ENCODE data around the gene TMEM222.

Gene TMEM222

DNA sequence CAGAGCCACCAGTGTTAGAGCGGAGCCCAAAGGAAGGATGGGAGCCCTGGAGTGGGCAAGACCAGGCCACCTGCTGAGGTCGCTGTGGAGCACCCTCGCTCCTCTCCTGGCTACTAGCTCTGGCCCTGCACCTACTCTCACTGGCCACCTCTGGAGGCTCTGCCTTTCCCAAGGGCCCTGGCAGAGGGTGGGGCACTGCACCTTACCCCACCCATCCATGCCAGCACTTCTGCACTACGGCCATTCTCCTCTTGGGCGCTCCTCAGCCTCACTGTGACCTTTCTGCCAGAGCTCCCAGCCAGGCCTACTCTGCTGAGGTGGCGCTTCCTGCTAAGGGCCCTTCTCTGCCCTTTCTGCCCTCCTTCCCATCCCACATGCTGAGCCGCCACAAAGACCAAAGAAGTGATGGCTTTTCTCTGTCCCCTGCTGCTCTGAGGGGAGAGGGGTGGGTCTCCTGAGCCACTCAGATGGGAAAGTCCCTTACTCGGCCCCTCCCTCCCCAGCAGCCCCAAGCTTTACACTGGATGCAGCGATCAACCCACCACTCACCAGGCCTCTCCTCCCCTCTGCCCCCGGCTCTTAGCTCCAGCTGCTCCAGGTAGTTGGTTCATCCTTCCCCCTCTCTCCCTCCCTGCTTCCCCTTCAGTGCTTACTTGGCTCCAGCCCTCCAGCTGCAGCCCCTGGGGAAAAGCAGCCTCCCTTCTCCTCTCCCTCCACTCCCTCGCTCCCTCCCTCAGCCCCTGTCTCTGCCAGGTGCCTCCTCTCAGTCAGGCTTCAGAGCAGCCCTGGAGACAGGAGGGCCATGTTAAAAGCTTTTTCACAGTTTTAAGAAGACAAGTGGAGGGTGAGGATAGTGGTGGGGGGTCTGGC, 14.8 kb upstream of the TMEM222 start:
- no peak for DNase-seq

- no peak for DNase-seq
Observed at GRCh38 chr1:27307874-27308598, 13.9 kb upstream of the TMEM222 start.

GRCh38 chr1:27314169-27314568, 7.8 kb upstream of the TMEM222 start:
- no peak for DNase-seq

DNA sequence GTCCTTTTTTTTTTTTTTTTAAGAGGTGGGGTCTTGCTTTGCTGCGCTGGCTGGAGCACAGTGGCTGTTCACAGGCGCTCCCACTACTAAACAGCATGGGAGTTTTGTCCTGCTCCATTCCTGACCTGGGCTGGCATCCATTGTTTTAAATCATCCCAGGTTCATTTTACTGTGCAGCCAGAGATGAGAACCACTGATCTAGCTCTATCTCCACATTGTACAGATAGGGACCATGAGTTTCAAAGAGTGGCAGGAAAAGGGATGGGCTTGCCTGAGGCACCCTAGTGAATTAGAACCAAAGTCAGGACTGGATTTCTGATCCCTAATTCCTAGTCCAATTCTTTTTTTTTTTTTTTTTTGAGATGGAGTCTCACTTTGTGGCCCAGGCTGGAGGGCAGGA, 7.2 kb upstream of the TMEM222 start:
- no peak for DNase-seq

- DNase-seq: no peak
Observed at GRCh38 chr1:27316860-27317259, 5.1 kb upstream of the TMEM222 start.

- no peak for DNase-seq
Observed at GRCh38 chr1:27318136-27318535, 3.8 kb upstream of the TMEM222 start.

DNA sequence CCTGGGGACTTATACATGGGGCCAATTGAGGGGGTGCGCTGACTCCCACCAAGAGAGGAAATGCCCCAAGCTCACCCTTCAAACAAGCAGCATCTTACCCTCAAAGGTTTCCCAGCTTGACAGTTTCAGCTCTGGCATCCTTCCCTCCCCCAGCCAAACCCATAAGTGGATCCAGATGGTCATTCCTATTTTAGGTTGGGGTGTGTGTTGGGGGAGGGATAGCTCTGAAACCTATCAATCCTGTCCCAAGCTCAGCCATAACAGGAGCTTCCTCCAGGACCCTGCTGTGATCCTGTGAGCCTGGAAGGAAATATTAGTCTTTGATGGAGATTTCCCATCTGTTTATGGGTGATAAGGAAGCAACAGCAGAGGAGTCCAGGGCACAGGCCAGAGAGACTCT, 3.4 kb upstream of the TMEM222 start:
- no peak for DNase-seq

GRCh38 chr1:27322569-27323240, 742 bp downstream of the TMEM222 start:
- no peak for DNase-seq

GRCh38 chr1:27325286-27325685, 3.3 kb downstream of the TMEM222 start:
- no peak for DNase-seq

GRCh38 chr1:27327964-27328363, 6.0 kb downstream of the TMEM222 start:
- no peak for DNase-seq

- no peak for DNase-seq
Observed at GRCh38 chr1:27330786-27331185, 8.8 kb downstream of the TMEM222 start.

DNA sequence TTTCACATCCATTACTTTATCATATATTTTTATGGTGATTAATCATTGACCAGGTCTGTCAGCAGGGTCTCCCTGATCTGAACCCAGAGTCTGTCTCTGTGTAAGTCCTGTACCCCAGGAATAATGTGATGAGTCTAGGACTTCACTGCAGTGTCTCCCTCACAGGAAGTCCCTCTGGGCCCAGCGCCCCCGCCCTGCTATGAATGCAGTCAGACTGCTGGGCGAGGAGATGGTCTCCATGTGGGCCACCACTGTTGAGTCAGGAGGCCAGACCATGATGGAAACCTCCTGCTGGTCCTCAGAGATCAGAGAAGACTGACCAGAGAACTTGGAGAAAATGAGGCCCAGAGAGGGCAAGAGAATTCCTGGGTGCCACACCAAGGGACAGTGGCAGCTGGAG, 9.5 kb downstream of the TMEM222 start:
- no peak for DNase-seq

DNA sequence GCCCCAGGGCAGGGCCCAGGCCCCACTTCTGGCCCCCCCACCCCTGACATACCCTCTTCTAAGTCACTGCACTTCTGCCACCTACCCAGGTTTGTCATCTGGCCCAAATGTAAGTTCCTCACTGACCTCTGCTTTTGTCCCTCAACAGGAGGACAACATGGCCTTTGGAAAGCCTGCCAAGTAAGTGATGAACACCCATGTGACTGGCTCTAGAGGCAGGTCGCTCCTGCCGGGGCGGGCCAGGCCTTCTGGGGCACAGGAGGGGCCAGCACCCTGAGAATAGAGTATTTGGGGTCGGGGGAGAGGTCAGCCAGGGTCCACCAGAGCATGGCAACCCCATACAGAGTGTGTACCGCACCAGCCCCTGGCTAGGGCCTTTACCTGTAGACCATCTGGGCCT, 10.0 kb downstream of the TMEM222 start:
- DNase-seq: no peak

GRCh38 chr1:27332536-27333281, 10.7 kb downstream of the TMEM222 start:
- peak; percentile 43 to 52 for DNase-seq

GRCh38 chr1:27333717-27334279, 11.8 kb downstream of the TMEM222 start:
- no peak for DNase-seq

- no peak for DNase-seq
Observed at GRCh38 chr1:27335506-27336422, 13.8 kb downstream of the TMEM222 start.

GRCh38 chr1:27336756-27337155, 14.8 kb downstream of the TMEM222 start:
- no peak for DNase-seq

DNA sequence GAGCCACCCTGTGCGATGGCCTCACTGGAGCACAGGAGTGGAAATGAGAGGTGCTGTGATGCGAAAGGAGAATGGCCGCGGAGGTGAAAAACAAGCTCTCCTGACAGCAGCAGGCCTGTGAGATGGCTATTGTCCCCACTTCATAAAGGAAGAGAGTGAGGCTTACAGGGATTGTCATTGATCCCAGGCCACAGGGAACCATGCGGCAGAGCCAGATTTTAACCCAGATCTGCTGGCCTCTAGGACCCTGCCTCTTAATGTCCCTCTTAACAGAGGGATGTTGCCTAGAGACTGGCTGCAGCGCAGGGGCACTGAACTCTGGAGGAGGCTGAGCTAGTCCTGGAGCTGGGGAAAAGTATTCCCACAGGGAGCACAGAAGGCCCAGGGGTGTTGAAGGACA, 16.8 kb downstream of the TMEM222 start:
- DNase-seq: no peak

DNA sequence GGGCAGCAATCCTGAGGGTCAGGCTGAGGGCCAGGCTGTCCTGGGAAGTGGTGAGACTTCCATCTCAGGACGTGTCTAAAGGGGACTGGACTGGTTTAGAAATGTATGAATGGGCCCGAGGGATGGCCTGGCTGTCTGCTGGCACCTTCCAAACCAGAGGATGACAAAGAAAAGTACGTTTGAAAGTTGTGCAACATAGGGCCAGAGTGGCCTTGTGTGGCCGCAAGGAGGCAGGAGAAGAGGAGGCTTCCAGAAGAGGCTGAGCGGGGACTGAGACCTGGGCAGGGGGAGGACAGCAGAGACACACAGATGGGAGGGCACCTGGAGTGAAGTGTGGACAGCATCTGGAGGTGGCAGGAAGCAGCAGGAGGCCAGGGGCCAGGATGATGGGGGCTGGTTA, 17.2 kb downstream of the TMEM222 start:
- no peak for DNase-seq

DNA sequence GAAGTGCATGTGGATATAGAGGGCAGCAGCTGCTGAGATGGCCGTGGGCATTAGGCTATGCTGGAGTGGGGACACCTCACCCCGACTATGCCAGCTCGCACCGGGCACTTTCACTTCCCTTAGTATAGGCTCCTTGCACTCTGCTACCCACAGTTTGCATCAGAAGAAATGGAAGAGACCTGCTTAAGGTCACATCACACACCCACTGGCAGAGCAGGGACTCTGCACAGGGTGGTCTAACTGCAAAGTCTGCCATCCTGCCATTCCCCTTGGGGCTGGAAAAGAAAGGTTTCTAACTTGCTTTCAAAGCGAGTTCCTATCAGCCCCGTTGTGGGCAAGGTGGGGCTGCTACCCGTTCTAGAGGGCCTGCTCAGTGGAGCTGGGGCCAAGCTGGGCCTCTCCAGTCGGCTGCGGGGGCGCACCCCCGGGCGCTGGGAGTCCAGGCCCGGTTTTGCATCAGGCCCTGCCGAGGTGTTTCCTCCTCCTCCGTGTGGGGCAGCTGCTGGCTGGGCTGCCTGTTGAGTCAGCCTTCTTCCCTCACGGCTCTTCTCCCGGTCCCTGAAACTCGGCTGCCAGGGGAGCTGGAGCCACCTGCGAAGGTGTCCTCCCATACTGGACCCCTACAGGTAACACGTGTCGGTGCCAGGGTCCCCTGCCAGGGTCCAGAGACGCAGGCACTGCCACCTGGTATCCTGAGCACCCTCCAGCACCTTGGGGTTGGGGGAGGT, 19.7 kb downstream of the TMEM222 start, which contains the start of gene SYTL1:
TSS of gene SYTL1 (plus strand) at position 498 of the 728 bp plus-strand sequence. CDS start 3,313 bp downstream, outside the sequence.
- DNase-seq: peak; percentile 49 to 53

GRCh38 chr1:27342391-27342777, 20.4 kb downstream of the TMEM222 start:
- DNase-seq: peak in 1 of 2 experiments; percentile 36

All from activated CD4-positive, alpha-beta T cell treated with anti-CD3 and anti-CD28 coated beads, Interleukin-2, amount 50 U/mL, for 4 hours (primary cell).